ENCODE results near the gene KBTBD6.
A peak's percentile ranks its signal among the peaks of the same experiment; 100 is the strongest.
"Not testable (repeated sequence)": the region's sequence is repeated elsewhere in the genome, so short reads cannot be mapped to it uniquely, and the experiment has no call there.

The KBTBD6 gene, protein sequence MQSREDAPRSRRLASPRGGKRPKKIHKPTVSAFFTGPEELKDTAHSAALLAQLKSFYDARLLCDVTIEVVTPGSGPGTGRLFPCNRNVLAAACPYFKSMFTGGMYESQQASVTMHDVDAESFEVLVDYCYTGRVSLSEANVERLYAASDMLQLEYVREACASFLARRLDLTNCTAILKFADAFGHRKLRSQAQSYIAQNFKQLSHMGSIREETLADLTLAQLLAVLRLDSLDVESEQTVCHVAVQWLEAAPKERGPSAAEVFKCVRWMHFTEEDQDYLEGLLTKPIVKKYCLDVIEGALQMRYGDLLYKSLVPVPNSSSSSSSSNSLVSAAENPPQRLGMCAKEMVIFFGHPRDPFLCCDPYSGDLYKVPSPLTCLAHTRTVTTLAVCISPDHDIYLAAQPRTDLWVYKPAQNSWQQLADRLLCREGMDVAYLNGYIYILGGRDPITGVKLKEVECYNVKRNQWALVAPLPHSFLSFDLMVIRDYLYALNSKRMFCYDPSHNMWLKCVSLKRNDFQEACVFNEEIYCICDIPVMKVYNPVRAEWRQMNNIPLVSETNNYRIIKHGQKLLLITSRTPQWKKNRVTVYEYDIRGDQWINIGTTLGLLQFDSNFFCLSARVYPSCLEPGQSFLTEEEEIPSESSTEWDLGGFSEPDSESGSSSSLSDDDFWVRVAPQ

DNA sequence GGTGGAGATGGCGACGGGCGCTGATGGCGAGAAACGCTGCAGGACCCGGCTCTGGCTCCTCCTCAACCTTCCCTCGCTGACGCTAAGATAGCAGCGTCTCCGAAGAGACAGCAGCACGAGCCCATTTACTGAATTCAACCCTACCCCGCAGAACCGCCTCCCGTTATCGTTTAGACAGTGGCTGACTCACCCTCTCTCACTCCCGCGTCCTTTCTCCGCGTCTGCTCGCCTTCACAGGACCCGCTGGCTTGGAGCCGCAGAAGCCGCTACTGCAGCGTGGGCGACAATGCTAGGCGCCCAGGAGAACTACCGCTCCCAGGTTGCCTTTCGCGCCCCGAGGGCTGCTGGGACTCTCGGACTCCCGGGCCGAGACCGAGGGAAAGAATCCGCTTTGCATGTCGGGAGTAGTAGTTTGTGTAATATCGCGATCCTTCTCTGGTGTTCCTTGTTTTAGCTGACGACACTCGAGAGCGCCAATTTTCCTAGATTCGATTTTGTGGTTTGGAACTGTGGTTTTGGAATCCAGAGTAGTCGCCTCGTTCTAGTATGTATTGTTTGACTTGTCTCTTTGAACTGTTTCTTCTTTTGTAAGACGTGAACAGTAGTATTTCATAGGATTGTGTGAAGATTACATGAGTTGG is at the start of gene KBTBD6:
TSS of gene KBTBD6 (minus strand) at position 291 of the 641 bp plus-strand sequence. CDS start 291 bp downstream, outside the sequence.
- peak; percentile 95 for DNase-seq

DNA sequence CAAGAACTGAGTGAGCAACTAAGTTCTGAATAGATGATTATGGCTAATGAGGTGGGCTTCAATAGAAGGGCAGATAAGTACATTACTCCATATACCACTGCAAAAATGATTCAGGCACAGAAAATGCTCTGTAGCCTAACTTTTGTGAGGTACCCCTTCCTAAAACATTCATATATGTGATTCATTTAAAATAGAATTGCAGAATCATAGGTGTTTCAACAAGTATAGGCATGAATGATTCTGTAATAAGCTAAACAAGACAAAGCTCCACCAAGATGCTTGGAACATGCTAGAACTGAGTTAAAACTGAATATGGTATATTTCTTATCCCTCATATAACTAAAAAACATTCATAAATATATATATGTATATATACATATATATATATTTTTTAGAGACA is 49.6 kb upstream of the KBTBD6 start:
- no peak for DNase-seq

DNA sequence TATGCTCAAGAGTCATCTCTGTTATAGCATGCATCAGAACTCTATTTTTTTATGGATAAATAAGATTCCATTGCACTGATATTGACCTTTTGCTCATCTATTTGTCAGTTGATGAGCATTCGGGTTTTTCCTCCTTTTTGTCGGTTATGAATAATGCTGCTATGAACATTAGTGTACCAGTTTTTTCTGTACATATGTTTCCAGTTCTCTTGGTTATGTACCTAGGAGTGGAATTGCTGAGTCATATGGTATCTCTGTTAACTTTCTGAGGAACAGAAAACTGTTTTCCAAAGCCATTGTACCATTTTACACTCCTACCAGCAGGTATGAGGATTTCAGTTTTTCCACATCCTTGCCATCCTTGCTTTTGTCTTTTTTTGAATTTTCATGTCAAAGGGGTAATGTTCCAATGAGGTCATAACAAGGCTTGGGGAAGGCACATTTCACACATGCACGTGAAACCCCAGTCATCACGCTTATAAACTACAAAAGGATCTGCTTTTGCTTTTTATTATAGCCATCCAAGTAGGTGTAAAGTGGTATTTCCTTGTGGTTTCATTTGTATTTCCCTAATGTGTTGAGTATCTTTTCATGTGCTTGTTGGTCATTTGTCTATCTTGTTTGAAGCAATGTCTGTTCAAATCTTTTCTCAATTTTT is 47.1 kb upstream of the KBTBD6 start:
- no peak for DNase-seq

DNA sequence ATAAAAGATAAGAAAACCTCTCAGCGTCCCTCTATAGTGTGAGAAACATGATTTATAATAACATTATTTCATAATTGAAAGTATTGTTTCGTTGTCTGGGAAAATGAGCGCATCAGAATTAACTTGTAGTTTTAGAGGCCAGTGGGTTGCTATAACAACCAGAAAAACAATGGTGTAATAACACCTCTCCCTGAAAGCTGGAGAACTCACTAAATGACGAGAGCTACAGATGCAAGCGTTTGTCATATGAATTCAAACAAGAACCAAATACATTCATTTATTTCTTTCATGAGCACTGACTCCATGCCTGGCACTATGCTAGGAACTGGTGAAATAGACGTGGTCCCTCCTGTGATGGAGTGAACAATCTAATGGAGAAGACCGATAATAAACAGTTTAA is 45.4 kb upstream of the KBTBD6 start:
- DNase-seq = no peak

DNA sequence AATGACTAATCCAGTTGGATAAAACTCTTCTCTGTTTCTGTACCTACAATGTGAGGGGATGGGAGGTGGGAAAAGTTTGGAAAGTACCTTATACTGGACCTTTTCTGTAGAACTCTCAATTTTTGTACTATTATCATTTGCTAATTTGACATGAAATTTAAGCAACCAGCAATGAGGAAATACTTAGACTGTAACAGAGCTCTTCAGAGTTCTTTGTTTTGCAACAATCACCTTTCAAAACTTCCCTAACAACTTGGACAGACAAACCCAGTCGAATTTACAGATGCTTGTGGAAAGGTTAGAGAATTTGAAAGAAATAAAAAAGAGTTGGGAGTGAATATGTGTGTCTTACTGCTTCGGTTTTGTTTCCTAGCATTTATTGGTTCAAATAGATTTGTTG is 45.0 kb upstream of the KBTBD6 start:
- no peak for DNase-seq

DNA sequence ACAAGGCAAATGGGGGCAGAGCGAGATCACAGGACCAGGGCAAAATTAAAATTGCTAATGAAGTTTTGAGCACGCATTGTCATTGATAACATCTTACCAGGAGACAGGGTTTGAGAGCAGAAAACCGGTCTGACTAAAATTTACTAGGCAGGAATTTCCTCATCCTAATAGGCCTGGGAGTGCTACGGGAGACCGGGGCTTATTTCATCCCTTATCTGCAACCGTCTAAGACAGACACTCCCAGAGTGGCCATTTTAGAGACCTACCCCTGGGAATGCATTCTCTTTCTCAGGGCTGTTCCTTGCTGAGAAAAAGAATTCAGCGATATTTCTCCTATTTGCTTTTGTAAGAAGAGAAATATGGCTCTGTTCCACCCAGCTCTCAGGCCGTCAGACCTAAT is 43.0 kb upstream of the KBTBD6 start:
- DNase-seq = not testable (repeated sequence)

DNA sequence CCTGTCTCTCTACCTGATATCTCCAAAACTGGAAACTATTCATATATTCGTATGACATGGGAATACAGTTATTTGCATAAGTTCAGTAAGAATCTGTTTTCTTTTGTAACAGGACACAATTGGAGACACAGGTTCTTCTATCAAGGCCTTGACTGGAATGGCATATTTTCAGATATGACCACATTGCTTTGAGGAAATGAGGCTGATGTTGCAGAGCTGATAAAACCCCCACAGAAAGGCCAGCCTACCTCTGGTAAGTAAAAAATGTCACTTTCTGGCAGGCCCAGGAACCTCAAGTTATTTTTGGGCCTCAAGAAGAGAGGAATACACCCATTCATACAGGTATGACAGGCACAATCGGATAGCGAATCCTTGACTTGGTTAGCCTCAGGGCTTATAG is 29.5 kb upstream of the KBTBD6 start:
- DNase-seq = no peak

DNA sequence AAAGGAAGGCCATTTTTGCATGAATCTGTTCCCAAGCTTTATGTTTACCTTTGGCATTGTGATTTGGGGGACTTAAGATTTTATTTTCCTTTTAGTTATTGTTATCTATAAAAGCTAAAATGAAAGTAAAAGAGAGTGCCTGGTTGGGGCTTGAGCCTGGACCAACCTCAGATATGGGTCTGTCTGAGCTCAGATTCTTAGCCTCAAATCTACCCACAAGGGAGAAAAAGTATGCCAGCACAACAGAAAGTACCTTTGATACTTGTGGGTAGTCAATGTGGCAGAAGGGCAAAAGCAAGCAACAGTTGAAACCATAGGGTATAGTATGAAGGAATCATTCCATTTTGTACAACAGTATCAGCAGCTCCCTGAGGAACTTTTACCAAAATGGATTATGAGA is 26.6 kb upstream of the KBTBD6 start:
- no peak for DNase-seq

DNA sequence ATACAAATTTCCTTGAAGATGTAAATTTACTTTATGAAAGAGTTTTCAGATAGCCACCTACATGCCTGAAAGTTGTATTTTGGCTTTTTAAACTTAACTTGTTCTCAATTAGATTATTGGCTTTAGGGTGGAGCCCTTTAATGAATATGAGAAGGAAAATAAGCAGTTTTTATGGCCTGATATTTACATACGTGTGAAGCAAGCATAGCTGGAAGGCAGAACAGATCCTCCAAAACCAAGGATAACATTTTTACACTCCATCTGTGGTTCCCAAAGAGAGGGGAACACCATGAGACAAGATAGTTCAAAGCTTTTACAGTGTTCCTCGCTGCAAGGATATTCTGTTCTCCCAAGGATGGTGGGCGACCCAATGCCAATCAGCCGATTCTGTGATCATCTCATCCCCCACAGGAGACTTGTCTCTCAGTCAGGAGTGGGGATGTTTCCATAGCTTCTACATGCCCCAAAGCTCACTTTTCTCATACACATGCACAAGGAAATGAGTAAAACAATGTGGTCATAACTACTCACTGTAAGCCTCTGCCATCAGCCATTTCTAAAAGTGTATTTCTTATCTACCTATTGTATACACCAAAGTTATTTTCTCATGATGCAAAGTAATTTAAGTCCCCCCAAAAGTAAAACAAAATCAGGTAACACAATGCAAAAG is 24.6 kb upstream of the KBTBD6 start:
- no peak for DNase-seq

DNA sequence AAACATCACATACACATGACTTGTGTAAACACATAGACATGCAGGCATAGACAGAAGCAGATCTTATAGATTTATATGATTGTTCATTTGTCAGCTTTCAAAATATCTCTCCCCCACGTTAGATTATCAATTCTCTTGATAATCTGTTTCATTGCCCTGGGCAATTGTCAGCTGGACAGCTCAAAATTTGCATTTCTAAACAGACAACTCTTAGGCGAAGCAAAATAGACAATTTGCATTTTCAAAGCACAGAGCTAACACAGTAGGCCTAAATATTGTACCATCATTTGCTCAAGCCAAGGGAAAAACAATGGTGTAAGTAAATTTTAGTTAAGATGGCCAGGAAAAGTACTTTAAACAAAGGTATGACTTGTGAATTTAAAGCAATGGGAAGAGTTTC is 24.0 kb upstream of the KBTBD6 start:
- no peak for DNase-seq

DNA sequence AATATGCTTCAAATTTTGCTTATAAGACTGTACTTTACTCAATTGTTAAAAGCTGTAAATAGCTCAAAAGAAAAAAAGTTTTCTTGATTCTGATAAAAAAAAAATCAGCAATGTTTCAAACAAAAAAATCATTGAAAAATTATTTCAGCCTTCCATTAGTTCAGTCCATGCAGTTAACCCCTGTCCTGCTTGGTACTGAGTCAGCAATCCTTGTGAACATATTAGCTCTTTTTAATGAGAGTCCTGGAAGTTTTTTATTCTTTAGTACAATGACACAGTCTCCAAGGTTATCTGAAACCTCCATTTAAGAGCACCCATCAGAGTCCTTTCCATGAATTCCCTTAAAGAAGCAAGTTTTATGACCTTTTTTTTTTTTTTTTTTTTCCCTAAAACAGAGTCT is 21.4 kb upstream of the KBTBD6 start:
- no peak for DNase-seq

DNA sequence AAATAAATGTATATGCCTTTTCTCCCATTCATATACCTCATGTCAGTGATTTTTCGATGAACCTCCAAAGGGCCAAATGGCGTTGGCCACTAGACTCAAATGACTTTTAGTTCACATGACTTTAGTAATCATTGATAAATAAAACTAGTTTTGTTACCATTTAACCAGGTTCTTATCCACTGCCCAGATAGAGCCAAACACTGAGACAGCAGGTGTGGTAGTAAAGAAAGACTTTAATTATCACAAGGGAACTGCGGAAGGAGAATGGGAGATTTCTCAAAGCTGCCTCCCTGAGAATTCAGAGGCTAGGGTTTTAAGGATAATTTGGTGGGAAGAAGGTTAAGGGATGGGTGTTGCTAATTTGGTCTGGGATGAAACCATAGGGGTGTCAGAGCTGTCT is 19.4 kb upstream of the KBTBD6 start:
- no peak for DNase-seq

DNA sequence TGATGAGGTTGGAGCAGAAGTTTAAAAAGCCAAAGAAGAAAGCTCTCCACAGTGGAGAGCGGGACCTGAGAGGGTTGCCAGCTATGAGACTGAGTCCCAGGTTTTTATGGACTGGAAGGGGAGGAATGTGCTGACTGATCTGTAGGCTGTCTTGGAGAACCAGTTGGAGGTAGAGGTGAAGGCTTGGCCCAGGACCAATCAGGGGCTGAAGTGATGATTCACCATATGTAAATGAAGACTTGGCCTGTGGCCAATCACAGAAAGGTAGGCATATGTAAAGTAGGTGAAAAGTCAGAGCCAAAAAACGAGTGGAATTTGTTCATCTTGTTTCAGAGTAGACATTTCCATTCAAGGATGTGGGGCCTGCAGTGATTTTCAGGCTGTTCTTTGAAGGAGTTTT is 17.5 kb upstream of the KBTBD6 start:
- DNase-seq = no peak

DNA sequence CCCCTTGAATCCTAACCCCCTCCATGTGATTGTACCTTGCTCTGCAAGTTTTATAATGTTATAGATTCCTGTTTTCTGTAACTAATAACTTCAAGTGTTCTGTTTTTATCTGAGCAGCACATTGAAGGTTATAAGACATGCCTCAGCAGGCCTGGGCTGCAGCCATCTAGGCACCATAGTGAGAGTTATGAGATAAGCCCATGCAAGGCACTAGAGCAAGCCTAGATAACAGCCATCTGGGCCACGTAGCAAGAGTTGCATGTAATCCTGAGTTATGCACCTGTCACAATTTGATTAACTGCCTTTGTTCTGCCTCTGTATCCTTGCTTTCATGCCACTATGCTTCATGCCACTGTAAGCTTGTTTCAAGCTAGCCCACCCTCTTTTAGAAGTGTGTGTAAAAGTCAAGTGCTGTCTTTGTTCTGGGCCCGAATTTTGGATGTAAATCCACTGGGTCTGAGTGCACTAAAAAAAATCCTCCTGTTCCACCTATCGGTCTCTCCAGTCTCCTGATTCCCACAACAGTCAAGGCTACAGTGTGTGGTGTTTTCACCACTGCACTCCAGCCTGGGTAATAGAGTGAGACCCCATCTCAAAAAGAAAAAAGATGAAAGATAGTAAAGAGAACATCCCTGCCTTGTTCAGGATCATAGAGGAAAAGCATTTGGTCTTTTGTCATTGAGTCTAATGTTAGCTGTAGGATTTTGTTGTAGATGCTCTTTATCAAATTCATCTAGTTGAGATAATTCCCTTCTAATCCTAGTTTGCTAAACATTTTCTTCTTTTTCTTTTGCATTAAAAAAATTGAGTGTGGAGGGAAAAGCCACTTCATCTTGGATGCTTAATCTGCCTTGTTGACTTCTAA is 16.0 kb upstream of the KBTBD6 start:
- no peak for DNase-seq

DNA sequence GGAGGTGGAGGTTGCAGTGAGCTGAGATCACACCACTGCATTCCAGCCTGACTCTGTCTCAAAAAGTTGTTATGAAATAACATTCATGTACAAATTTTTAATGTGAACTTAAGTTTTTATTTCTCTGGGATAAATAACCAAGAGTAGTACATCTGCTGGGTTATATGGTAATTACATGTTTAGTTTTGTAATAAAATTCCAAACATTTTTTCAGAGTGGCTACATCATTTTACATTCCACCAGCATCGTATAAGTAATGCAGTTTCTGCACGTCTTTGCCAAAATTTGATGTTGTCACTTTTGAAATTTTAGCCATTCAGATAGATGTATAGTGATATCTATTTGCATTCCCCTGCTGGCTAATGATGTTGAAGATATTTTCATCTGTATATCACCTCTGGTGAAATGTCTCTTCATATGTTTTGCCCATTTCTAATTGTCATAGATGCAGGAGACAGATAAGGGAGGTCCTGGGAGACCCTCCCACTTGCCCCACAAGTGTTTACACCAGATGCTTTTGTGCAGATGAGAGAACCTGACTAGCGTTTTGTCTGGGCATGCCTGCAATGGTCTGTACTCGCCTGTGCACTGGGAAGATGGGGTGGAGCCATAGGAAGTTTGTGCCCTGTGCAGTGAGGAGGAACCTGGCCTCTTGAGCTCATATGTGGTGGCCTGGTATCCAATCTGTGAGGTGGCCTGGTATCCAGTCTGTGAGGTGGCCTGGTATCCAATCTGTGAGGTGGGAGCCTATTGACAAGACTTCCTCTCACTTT is 12.7 kb upstream of the KBTBD6 start:
- DNase-seq = no peak

DNA sequence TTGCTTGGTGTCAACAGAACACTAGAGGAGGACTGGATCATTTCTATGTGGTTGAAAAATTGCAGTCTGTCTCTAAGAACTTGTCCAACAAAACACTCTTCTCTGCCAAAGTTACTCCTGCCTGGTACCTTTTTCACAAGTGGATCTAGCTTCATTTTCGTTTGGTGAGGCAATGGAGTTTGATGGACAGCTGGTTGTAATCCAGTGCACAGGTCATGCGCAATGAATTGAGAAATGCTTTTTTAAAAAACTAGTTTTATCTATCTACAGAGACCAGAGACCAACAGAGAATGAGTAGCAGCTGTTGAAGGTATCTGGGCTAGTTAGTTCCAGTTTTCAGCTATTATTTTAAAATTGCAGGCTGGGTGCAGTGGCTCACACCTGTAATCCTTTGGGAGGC is 12.0 kb upstream of the KBTBD6 start:
- DNase-seq = no peak

DNA sequence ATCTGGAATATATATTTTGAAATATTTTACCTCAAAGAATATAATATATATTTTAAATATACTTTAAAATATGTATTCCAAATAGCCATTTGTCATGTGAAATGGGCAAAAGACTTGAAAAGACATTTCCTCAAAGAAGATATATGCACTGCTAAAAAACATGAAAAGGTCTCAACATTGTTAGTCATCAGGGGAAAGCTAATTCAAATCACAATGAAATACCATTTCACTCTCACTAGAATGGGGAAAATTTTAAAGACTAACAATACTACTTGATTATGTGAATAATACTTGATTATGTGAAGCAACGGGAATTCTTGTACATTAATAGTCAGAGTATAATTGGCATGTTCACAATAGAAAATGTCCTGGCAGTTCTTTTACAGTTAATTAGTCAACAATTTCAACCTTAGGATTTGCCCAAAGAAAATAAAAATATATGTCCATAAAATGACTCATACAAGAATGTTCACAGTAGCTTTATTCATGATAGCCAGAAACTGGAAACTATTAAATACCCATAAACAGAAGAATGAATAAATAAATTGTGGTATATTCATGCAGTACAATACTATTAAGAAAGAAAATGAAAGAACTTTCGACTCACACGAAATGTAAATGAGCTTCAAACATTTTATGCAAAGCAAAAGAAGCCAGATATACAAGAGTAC is 6.8 kb upstream of the KBTBD6 start:
- no peak for DNase-seq

DNA sequence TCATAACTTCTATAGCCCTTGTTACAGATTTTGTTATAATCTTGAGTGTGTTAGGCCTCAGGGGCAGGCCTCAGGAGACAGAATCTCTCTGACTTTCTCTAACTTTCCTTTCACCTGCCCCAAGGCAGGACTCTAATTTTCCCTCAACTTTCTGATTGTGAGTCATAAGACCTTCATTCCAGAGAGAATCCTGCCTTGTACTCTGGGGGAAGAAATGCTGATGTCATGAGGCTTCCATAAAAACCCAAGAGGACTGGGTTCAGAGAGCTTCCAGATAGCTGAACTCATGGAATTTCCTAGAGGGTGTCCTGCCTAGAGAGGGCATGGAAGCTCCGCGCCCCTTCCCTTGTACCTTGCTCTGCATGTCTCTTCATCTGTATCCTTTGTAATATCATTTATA is 5.3 kb upstream of the KBTBD6 start:
- no peak for DNase-seq

DNA sequence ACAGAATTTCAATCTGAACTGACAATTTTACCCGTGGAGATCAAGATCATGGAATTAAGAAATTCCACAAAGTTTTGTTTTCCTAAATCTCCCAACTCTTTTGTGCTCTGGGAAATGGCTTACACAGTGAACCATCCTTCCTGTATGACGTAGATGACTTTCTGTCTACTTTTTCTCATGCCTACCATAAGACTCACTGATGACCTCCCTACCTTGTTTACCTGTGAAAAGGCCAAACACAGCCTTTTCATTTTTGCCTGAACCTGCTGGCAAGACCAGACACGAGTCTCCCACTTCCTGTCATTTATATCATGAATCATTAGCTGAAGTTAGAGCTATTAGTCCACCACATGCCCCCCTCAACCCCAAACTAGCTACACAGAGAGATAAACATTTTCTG is 4.6 kb upstream of the KBTBD6 start:
- DNase-seq = no peak

DNA sequence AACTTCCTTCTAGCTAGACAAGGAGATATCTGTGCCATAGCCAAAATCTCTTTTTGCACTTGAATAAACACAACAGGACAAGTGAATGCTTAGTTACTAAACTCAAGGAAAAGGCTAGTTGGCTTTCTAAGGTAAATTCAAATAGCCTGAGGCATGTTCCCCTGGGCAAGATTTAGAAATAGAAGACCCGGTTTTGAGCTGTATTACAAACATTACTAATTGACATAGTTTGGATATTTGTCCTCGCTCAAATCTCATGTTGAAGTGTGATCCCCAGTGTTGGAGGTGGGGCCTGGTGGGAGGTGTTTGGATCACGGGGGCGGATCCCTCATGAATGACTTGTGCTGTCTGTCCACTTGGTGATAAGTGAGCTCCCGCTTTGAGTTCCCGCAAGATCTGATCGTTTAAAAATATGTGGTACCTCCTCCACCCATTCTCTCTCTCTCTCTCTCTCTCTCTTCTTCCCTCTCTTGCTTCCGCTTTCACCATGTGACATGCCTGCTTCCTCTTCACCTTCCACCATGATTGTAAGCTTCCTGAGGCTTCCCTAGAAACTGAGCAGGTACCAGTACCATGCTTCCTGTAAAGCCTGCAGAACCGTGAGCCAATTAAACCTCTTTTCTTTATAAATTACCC is 3.9 kb upstream of the KBTBD6 start:
- DNase-seq = no peak

Data from NCI-H1092 (cell line).